ENCODE results near the gene CEMIP2.

CEMIP2 gene

GRCh38 chr9:71746023-71746757, 22.1 kb downstream of the CEMIP2 start:
- DNase-seq (ENCODE audit: low read depth): no peak

GRCh38 chr9:71744754-71745521, 23.4 kb downstream of the CEMIP2 start:
- DNase-seq (ENCODE audit: low read depth): no peak

GRCh38 chr9:71743882-71744281, 24.4 kb downstream of the CEMIP2 start:
- DNase-seq (ENCODE audit: low read depth): no peak

- DNase-seq (ENCODE audit: low read depth): no peak
Observed at GRCh38 chr9:71743217-71743705, 25.1 kb downstream of the CEMIP2 start.

- DNase-seq (ENCODE audit: low read depth): no peak
Observed at GRCh38 chr9:71742703-71743102, 25.6 kb downstream of the CEMIP2 start.

GRCh38 chr9:71741926-71742648, 26.2 kb downstream of the CEMIP2 start:
- no peak for DNase-seq (ENCODE audit: low read depth)

GRCh38 chr9:71740199-71740598, 28.1 kb downstream of the CEMIP2 start:
- no peak for DNase-seq (ENCODE audit: low read depth)

- no peak for DNase-seq (ENCODE audit: low read depth)
Observed at GRCh38 chr9:71737455-71737854, 30.9 kb downstream of the CEMIP2 start.

GRCh38 chr9:71736236-71736635, 32.1 kb downstream of the CEMIP2 start:
- DNase-seq (ENCODE audit: low read depth): no peak

GRCh38 chr9:71734950-71735349, 33.4 kb downstream of the CEMIP2 start:
- no peak for DNase-seq (ENCODE audit: low read depth)

- no peak for DNase-seq (ENCODE audit: low read depth)
Observed at GRCh38 chr9:71733176-71733575, 35.1 kb downstream of the CEMIP2 start.

- DNase-seq (ENCODE audit: low read depth): no peak
Observed at GRCh38 chr9:71729816-71730526, 38.3 kb downstream of the CEMIP2 start.

GRCh38 chr9:71726723-71727122, 41.6 kb downstream of the CEMIP2 start:
- DNase-seq (ENCODE audit: low read depth): no peak

- no peak for DNase-seq (ENCODE audit: low read depth)
Observed at GRCh38 chr9:71725590-71726338, 42.5 kb downstream of the CEMIP2 start.

- DNase-seq (ENCODE audit: low read depth): no peak
Observed at GRCh38 chr9:71721855-71722254, 46.5 kb downstream of the CEMIP2 start.

GRCh38 chr9:71719562-71719961, 48.8 kb downstream of the CEMIP2 start:
- no peak for DNase-seq (ENCODE audit: low read depth)

GRCh38 chr9:71719088-71719487, 49.2 kb downstream of the CEMIP2 start:
- DNase-seq (ENCODE audit: low read depth): no peak

GRCh38 chr9:71716138-71716909, 52.0 kb downstream of the CEMIP2 start:
- DNase-seq (ENCODE audit: low read depth): no peak

- DNase-seq (ENCODE audit: low read depth): no peak
Observed at GRCh38 chr9:71710856-71711255, 57.5 kb downstream of the CEMIP2 start.

GRCh38 chr9:71710201-71710600, 58.1 kb downstream of the CEMIP2 start:
- DNase-seq (ENCODE audit: low read depth): no peak

GRCh38 chr9:71709384-71709783, 58.9 kb downstream of the CEMIP2 start:
- DNase-seq (ENCODE audit: low read depth): no peak

All from stimulated activated CD8-positive, alpha-beta memory T cell treated with anti-CD3 and anti-CD28 coated beads, Interleukin-15, amount 100 ng/mL, for 1 hour (primary cell).